ENCODE measurements around the gene MYH3.

The MYH3 gene

DNA sequence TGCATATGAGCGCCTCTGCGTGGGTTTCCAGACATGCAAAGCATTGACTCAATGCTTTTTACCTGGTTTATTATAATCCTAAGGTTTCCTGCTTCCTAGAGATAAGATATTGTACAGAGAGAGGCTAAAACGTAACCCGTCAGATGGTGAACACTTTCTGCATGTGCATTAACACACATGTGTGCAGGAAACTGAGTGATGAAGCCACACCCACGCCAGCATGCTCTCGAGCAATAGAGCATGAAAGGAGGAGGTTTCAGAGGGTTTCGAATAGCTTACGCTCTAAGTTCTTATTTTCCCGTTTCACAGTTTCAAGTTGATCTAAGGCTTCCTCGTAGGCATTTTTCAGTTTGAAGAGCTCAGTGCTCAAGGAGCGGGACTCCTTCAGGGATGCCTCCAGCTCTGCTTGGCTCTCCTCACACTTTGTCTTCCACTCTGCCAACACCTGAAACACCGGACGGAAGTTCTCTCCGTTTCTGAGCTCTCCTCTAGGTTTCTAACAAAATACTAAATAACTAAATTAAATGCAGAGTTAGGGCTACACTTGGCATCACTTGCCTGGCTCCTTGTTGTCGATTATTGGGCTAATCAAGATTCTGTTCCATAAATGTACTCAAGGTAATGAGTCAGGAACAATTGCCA lies 23.2 kb downstream of the MYH3 start:
- no peak overlapping the region for H3K4me3 ChIP-seq (ENCODE audit: low read depth, low read length)
- TF ChIP-seq, protein P1, sequence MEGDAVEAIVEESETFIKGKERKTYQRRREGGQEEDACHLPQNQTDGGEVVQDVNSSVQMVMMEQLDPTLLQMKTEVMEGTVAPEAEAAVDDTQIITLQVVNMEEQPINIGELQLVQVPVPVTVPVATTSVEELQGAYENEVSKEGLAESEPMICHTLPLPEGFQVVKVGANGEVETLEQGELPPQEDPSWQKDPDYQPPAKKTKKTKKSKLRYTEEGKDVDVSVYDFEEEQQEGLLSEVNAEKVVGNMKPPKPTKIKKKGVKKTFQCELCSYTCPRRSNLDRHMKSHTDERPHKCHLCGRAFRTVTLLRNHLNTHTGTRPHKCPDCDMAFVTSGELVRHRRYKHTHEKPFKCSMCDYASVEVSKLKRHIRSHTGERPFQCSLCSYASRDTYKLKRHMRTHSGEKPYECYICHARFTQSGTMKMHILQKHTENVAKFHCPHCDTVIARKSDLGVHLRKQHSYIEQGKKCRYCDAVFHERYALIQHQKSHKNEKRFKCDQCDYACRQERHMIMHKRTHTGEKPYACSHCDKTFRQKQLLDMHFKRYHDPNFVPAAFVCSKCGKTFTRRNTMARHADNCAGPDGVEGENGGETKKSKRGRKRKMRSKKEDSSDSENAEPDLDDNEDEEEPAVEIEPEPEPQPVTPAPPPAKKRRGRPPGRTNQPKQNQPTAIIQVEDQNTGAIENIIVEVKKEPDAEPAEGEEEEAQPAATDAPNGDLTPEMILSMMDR (IDR thresholded peaks at IDR 0.05; ENCODE audit: low read depth, low read length): no peak

DNA sequence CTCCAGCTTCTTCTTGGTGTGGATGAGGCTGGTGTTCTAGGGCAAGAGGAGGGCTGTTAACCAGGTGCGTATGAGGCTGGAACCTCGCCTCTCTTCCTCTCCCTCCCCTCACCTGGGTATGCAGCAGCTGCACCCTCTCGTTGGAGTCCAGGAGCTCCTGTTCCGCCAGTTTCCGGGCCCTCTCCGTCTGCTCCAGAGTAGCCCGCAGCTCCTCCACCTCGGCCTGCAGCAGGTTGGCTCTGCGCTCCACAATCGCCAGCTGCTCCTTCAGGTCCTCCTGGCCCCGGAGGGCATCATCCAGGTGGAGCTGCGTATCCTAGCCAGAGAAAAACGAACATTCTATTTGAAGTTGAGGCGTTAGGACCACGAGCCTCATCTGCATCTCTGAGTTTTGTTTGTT lies 25.4 kb downstream of the MYH3 start:
- H3K4me3 ChIP-seq (ENCODE audit: low read depth, low read length): no peak overlapping the region
- TF ChIP-seq, protein P1 (IDR thresholded peaks at IDR 0.05; ENCODE audit: low read depth, low read length): no peak

DNA sequence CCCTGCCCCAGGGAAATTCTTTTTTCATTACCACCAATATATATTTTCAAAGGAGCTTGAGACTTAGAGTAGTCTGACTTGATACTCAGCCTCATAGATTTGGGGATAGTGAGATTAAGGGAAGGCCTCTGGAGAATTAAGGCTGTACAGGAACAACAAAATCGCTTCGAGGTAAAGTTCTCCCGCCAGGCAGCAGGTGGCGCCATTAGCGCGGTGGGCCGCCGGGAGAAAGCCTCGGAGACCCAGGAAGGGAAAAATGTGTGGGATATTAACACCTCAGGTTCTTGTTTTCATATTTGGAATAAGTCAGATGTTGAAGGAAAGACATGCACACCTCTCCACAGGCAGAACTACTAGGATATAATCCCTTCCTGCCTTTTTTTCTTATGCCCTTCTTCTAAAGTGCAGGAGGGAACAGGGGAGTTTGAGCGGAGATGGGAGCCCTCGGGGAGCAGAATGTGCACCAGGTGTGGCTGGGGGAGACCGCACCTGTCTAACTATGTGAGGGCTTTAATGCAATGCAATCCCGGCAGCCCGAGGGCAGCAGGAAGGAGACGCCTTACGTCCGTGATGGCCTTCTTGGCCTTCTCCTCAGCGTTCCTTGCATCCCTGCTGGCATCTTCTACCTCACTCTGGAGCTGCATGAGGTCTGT lies 25.9 kb downstream of the MYH3 start:
- no peak overlapping the region for H3K4me3 ChIP-seq (ENCODE audit: low read depth, low read length)
- TF ChIP-seq, protein P1 (IDR thresholded peaks at IDR 0.05; ENCODE audit: low read depth, low read length): peak; percentile 85

DNA sequence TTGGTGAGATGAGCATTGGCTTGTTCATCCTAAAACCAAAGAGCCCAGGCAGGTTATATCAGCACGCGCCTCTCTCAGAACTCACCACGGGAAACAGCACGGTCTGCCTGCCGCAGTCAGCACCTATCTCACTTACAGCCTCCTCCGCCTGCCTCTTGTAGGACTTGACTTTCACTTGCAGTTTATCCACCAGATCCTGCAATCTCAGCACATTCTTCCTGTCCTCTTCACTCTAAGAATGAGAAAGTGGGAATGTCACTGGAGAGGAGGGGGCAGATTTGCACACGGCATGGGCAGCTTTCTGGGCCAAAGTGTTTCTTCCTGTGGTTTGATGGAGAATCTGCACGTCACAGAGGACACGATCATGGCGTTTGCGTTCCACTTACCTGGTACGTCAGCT lies 27.4 kb downstream of the MYH3 start:
- H3K4me3 ChIP-seq (ENCODE audit: low read depth, low read length): no peak overlapping the region

DNA sequence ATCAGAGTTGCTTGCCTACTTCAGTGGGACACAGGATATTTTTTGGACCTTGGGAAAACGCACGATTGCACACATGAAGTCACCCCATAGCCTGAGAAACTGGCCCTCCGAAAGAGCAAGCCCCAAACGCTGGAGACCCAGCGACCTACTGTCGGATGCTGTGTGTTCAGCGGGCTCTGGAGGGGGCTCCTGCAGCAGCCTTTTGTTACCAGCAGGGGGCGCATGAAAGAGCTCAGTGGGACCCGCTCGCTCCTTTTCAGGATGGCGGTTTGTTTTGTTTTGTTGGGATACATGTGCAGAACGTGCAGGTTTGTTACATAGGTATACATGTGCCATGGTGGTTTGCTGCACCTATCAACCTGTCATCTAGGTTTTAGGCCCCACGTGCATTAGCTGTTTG lies 28.4 kb downstream of the MYH3 start:
- TF ChIP-seq, protein P1 (IDR thresholded peaks at IDR 0.05; ENCODE audit: low read depth, low read length): peak; percentile 18; the same call in 1 of the 2 replicates
- H3K4me3 ChIP-seq (ENCODE audit: low read depth, low read length): no peak overlapping the region

More for the DNA sequence above, 27.4 kb downstream of the MYH3 start:
- TF ChIP-seq, protein P1 (IDR thresholded peaks at IDR 0.05; ENCODE audit: low read depth, low read length): no peak

DNA sequence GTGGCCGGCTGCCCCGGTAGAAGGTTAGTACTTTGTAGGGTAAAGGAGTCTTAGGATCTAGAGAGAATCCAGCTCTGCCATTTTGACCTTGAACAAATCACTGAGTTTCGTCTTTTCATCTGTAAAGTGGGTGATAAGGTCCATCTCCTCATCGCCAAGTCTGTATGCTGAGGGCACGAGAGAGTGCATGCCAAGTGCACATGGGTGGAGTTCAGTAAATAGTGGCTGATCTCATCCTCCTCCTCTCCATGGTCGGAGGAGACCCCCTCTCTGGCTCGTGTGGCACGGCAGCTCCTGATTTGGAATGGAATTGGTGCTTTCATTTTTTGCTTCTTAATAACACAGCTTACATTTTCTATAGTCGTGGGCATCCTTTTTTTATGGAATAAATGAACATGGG lies 30.7 kb downstream of the MYH3 start:
- TF ChIP-seq, protein P1 (IDR thresholded peaks at IDR 0.05; ENCODE audit: low read depth, low read length): no peak
- H3K4me3 ChIP-seq (ENCODE audit: low read depth, low read length): no peak overlapping the region

DNA sequence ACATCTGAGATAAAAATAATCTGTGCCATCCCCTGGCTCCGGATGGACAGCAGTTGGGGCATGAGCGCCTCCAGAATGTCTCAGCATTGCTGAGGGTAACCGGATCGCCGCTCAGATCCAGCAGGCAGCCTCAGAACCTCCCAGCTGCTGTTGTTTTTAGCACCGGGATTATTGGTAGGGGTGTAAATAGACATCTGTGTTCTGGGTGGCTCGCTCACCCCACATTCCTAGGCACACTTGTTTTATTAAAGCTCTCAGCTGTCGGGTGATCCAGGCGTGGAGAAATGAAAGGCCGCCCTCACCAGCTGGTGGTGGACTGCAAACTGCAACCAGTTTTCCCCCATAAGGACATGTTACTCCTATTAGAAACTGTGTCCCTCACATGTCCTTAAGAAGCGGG lies 32.1 kb downstream of the MYH3 start:
- no peak overlapping the region for H3K4me3 ChIP-seq (ENCODE audit: low read depth, low read length)

More for the DNA sequence above, 32.1 kb downstream of the MYH3 start:
- TF ChIP-seq, protein P1 (IDR thresholded peaks at IDR 0.05; ENCODE audit: low read depth, low read length): no peak

Measured in WI38 (cell line).